Measurements from ENCODE around the gene PPP1R3G. TPM values are rescaled to one million over a fixed set of nuclear protein-coding genes. Genes with fewer than 3 reads are reported as not detected.

The PPP1R3G gene
- total RNA-seq, 4 donors from 2014 or later, result 0.35 to 1.7 TPM; not detected in 2

DNA sequence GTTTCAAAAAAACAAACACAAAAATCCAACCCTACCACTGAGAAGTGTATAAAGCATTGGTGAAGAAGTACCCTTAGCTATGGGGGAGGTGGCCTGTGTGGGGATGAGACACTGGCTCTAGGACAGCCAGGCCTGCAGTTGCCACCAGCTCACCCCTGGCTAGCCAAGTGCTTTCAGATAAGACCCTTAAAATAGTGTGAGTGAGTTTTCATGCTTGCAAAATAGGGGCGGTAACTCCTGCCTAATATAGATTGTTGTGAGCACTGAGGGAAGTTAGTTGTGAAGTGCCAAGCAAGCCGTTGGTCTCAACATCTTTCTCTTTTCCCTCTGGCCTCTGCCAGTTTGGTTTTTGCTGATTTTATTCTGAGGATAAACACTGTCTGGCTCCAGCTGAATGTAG is 11.3 kb downstream of the PPP1R3G start:
- Histone ChIP-seq H3K4me3 (no peak overlapping the region), H3K9me3 (no peaks in the 10 kb centered on the region), H3K36me3 (no peaks in the 10 kb centered on the region), H3K27me3 (no peaks in the 10 kb centered on the region), H3K27ac (no peak overlapping the region), H3K4me1 (no peaks in the 10 kb centered on the region)
- DNase-seq, result no peak
- TF ChIP-seq, protein P1, sequence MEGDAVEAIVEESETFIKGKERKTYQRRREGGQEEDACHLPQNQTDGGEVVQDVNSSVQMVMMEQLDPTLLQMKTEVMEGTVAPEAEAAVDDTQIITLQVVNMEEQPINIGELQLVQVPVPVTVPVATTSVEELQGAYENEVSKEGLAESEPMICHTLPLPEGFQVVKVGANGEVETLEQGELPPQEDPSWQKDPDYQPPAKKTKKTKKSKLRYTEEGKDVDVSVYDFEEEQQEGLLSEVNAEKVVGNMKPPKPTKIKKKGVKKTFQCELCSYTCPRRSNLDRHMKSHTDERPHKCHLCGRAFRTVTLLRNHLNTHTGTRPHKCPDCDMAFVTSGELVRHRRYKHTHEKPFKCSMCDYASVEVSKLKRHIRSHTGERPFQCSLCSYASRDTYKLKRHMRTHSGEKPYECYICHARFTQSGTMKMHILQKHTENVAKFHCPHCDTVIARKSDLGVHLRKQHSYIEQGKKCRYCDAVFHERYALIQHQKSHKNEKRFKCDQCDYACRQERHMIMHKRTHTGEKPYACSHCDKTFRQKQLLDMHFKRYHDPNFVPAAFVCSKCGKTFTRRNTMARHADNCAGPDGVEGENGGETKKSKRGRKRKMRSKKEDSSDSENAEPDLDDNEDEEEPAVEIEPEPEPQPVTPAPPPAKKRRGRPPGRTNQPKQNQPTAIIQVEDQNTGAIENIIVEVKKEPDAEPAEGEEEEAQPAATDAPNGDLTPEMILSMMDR (IDR thresholded peaks at IDR 0.05), result no peak
- no peak for TF ChIP-seq POLR2A (IDR thresholded peaks at IDR 0.05)

DNA sequence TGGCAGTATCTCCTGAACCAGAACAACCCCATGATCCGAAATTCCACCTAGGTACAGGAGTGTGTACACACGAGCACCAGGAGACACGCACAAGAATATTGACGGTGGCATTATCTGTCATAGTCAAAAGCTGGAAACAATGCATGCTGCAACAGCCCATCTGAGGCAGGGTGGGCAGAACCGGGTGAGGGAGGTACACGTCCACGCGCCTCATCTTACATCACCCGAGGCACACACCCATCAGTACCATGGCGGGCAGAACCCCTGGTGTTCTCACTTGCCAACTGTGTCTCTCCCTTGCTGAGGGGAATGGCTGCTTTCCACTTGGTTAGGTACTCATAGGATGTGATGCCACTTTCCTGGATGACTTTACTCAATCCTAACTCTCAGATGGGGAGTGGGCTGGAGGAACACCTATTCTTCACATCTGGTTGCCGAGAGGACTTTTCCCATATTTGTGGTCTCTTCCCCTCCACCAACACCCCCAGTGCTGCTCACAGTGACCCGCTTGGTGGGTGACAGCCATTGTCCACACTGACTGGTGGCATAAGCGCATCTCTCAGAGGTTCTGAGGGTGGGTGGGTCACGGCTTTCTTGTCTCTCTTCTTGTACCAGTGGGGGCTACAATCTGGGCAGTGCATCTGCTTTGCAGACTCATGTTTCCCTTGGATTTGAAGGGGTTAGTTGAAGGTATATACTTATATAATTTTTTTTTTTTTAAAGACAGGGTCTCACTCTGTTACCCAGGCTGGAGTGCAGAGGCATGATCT is 13.5 kb downstream of the PPP1R3G start:
- Histone ChIP-seq H3K27me3 (no peaks in the 10 kb centered on the region), H3K9me3 (no peaks in the 10 kb centered on the region), H3K4me3 (no peak overlapping the region), H3K36me3 (no peaks in the 10 kb centered on the region), H3K4me1 (no peaks in the 10 kb centered on the region), H3K27ac (no peak overlapping the region)
- TF ChIP-seq, protein P1 (IDR thresholded peaks at IDR 0.05), result no peak
- no peak for TF ChIP-seq POLR2A (IDR thresholded peaks at IDR 0.05)
- DNase-seq, result no peak

DNA sequence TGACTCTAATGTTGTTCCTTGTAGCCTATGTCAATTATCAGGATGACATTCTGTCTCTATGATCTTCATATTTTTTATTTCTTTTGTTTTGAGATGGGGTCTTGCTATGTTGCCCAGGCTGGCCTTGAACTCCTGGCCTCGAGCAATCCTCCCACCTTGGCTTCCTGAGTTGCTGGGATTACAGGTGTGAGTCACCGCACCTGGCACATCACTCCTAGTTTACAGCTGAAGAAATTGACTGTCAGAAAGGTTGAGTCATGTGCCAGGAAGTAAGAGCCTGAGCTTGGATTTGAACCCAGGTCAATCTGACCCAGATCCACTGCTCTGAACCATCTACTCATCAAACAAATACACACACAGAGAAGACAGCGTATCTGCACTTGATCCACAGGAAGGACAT is 14.4 kb downstream of the PPP1R3G start:
- Histone ChIP-seq H3K27me3 (no peaks in the 10 kb centered on the region), H3K4me3 (no peak overlapping the region)

DNA sequence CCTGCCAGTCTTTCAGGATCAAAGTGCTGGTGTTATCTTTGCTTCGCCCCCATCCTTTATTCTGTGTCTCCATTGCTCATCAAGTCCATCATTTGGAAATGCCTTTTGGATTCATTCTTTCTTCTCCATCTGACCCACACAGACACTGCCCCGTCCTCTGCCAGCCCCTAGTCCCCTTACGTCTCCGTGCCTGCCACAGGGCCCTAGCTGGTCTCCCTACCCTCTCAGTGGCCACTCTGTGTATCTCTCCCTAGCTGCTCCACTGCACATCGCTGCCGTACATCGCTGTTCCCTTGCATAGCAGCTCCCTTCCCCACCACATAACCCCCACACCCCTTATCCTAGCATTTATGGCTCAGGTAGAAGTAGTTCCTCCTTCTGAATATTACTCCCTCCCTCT is 15.7 kb downstream of the PPP1R3G start:
- H3K4me1 ChIP-seq, result no peaks in the 10 kb centered on the region
- TF ChIP-seq POLR2A (IDR thresholded peaks at IDR 0.05), result no peak
- TF ChIP-seq, protein P1 (IDR thresholded peaks at IDR 0.05), result no peak
- H3K27ac ChIP-seq, result no peak overlapping the region
- peak in 1 of 3 donors; percentile 30 for DNase-seq
- H3K4me3 ChIP-seq, result no peak overlapping the region
- no peaks in the 10 kb centered on the region for H3K36me3 ChIP-seq
- H3K27me3 ChIP-seq, result no peaks in the 10 kb centered on the region
- H3K9me3 ChIP-seq, result no peaks in the 10 kb centered on the region

More for the DNA sequence above, 14.4 kb downstream of the PPP1R3G start:
- TF ChIP-seq, protein P1 (IDR thresholded peaks at IDR 0.05), result no peak
- no peak for TF ChIP-seq POLR2A (IDR thresholded peaks at IDR 0.05)
- no peak for DNase-seq
- Histone ChIP-seq H3K36me3 (no peaks in the 10 kb centered on the region), H3K27ac (no peak overlapping the region), H3K9me3 (no peaks in the 10 kb centered on the region), H3K4me1 (no peaks in the 10 kb centered on the region)

DNA sequence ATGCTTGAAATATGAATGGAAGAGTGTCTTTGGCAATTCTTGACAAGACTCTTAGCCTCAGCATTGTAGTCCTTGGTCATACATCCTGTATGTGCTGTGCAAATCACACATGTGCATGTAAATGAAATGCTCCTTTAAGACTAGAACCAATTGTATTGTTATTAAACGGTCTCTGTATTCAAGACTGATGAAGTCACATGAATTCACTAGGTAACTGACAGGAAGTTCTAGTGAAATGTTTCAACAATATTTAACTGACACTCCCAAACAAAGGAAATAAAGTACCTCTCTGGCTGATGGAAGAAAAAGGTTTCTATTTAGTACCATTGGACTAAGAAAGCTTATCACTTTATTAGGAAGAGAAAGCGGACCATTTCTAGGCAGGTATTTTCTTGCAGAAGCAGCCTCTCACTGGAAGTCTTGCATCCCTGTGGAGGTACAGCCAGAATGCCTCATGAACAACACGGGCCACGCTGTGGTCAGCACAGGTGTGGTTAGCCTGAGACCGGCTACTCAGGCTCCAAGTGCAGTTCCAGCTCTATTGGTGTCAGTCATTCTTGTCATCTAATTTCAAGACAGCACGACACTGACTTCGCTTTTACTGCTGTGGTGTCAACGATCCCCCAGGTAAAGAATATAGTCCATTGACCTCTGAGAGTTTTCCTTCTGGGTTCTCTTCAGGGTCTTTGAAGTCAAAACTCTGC is 17.3 kb downstream of the PPP1R3G start:
- Histone ChIP-seq H3K4me1 (no peaks in the 10 kb centered on the region), H3K27ac (no peak overlapping the region), H3K27me3 (no peaks in the 10 kb centered on the region), H3K4me3 (no peak overlapping the region), H3K9me3 (no peaks in the 10 kb centered on the region), H3K36me3 (no peaks in the 10 kb centered on the region)
- no peak for DNase-seq
- TF ChIP-seq, protein P1 (IDR thresholded peaks at IDR 0.05), result no peak
- TF ChIP-seq POLR2A (IDR thresholded peaks at IDR 0.05), result no peak
